IPS DF 4.7 (cell line): ENCODE data around the gene CCDC174.
"Not testable (repeated sequence)": the region's sequence is repeated elsewhere in the genome, so short reads cannot be mapped to it uniquely, and the experiment has no call there.

ENCODE experiments used
- DNase-seq: peaks from one replicate; pipeline ENCODE4 v3.0.0-alpha.2; 2013; ENCODE audit warnings: low spot score; ENCODE audit errors: extremely low read depth

CCDC174 gene

DNA sequence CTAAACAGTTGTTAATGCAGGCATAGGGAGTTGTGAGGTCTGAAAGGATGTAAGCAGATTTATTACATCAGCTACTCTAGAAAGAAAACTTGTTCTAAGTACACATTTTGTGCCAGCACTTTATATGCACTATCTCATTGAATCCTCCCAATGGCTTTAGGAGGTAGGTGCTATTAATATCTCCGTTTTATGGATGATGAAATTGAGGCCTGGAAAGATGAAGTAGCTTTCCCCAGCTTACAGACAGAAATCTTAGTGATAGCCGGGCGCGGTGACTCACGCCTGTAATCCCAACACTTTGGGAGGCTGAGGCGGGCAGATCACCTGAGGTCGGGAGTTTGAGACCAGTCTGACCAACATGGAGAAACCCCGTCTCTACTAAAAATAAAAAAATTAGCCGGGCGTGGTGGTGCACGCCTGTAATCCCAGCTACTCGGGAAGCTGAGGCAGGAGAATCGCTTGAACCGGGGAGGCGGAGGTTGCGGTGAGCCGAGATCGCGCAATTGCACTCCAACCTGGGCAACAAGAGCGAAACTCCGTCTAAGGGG, 872 bp downstream of the CCDC174 start:
- DNase-seq, result not testable (repeated sequence)

DNA sequence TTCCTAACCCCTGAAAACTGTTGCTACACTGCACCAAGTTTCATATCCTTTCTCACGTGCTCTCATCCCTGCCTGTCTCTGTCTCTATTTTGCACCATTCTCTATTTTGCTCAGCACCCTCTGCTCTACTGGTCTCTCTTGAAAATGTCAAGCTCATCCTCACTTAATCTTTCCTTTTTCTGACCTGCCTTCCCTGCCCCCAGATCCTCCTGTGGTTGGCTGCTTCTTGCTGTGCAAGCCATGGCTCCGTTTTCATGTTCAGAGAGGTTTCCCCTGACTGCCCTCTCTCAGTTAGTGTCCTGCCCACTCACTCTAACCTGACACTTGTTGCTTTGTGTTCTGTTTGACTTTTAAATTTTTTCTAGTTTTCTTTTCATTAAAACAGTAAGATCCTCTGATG, 6.0 kb downstream of the CCDC174 start:
- DNase-seq, result no peak

DNA sequence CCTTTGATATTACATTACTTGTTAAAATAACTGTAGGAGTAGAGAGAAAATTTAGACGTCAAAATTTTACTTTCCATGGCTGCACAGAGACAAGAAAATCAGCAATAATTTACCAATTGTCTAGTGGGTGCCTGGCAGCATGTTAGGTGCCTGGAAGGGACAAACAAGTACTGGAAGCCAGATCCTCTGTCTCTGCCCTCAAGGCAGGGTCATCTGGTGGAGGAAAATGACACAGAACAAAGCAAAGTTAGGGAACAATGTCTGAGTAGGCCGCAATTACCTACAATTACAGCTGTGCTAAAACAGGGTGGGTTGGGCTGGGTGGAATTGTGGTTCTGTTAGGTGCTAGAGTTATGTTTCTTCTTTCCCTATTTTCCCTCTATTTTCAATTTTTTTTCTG, 7.4 kb downstream of the CCDC174 start:
- no peak for DNase-seq

DNA sequence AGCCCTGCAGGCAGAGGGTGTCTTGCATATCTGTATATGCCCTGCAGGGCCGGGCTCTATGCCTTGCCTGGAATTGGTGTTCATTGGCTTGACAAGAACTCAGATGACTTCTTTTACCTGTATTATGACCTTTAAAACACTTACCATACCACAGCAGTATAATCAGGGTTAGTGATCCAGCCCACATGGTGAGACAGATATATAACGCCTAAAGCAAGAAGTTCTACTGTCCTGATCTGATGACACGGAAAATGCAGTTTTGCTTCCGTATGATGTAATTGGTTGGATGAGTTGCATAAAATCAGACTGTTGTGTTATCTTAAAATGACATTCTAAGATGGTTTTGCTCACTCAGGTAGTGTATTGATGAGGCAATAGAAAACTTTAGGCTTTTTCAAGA, 9.4 kb downstream of the CCDC174 start:
- DNase-seq, result no peak

DNA sequence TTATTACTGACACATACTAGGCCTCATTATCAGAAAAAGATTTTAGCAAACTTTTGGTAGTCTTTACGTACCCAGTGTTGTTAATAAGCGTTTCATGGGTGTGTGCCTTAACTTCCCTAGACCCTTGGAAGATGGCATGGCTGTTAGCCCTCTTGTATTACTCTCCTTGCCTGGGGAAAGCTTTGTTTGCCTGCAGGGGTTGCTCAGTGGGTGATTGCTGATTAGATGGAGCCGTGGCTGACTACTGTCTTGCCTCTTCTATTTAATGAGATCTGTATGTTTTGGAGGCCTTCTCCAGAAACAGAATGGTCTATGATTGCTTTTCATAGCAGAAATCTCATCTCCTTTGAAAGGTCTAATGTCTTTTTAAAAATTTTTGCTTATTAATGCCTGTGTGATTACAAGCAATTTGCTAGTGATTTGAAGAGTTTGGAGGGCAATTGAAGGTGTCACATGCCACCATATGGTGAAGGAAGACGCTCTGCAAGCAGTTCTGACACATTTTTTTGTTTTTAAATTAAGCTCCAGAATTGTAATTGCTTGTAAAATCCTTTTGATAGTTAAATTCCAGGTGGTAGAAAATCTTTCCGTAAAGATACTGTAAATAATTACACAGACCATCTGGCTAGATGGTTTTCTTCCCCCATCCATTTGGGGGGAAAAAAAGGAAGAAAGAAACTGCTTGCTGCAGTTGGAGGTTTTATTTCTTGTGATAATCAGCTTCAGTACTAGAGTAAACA, 12.0 kb downstream of the CCDC174 start:
- DNase-seq, result no peak

DNA sequence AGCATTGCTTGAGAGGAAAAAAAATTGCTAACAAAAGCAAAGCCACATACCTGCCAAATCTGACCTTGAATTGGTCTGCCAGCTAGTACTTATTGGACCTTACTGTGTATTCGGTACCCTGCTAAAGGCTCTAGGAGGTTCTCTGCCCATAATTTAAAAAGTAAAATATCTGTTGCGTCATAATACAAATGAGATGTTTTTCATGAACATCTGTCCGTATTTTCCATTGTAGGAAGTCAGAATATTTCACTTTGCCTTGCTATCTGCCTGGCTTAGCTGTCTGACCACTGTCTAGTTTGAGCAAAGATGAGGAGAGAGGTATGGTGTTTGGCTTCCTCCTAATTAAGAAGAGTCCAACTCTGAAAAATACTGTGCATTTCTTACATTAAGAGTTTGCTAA, 12.6 kb downstream of the CCDC174 start:
- no peak for DNase-seq

DNA sequence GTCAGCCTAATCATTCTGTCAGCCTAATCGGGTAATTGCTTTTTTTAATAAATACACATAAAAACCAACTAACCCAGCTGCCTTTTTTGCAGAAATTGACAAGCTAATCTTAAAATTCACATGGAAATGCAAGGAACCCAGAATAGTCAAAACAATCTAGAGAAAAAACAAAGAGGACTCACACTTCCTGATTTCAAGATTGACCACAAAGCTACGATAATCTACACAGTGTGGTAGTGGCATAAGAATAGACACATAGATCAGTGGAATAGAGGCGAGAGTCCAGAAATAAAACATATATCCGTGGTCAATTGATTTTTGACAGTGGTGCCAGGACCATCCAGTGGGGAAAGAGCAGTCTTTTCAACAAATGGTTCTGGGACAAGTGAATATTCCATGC, 21.0 kb downstream of the CCDC174 start:
- DNase-seq, result no peak

DNA sequence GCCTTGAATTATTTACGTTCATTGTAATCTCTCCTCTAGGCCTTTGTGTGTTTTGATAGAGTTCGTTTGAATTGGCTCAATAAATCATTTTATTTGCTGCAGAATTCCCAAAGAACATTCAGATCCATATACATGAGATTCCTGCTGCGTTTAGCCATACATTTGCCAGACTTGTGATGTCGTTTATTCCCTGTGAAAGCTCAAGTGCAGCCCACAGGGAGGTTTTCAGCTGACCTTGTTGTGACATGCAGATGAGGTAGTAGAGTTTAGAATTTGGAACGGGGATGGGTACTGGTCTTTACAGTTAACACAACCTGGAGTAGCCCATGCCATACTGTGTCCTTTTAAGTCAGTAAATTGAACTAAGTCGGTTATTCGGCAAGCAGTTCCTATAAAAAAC, 23.3 kb downstream of the CCDC174 start, which contains the start of gene C3orf20:
Gene C3orf20, plus strand, starts transcription at position 301 of the 400 bp plus-strand sequence. CDS start 7,573 bp downstream, outside the sequence.
- no peak for DNase-seq

DNA sequence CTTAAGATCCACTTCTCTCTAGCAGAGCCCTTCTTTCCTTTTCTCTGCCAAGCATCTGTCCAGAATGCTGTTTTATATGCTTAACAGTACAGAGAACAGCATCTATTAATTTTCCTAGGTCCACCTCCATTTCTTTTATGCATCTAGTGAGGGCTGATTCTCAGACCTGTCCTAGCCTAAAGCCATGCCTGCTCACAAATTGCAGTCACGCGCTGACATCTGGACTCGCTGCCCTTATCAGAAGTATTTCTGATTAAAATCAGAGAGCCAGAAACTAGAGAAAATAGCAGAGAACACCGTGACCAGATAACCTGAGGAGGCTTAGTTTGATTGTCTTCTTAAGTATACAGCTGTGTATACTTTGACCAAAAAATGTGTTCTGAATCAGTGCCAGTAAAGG, 25.3 kb downstream of the CCDC174 start:
- DNase-seq, result no peak

DNA sequence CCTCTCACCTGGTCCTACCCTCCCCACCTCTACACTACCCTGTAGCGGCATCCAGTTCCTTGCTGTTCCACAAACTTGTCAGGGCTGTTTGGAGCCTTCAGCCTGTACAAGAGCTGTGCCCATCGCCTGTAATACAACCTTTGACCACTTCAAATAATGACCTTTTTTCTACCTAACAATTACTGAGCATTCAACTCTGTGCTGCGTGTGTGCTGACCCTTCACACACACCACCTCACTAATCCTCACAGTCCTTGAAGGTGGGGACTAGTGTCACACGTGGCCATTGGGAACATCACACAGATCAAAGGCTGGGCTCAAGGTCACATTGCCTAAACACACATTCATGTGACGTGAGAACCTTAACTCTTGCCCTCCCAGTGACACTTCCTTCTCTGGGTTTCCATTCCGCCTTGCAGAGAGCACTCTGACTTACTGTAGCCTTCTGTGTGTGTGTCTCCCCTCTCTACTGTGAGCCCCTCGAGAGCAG, 26.5 kb downstream of the CCDC174 start:
- no peak for DNase-seq

DNA sequence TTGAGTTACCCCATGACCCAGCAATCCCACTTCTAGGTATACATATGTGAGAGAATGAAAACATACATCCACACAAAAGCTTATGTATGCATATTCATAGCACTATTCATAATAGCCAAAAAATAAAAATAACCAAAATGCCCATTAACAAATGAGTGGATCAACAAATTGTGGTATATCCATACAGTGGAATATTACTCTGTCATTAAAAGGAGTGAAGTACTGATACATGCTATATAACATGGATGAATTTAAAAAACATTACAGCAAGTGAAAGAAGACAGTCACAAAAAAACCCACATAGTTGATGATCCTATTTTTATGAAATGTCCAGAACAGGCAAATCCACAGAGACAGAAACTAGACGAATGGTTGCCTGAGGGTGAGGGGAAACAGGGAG, 28.6 kb downstream of the CCDC174 start:
- no peak for DNase-seq

DNA sequence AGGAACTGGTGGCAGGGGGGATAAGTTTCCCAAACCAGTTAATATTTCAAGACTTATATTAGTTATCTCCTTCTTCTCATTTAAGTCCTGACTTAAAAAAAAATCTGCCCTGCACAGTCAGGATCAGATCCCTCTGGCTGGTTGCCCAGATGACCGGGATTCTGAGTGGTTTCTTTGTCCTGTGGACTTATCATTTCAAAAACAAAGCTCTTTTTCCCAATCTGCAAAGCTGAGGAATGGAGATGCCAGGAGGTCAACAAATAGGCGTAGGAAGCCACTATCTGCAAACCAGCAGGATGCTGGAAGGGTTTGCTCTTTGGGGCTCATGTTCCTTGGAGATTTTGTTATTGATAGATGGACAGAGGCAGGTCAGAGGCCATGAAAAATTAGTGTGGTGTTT, 29.2 kb downstream of the CCDC174 start:
- no peak for DNase-seq

DNA sequence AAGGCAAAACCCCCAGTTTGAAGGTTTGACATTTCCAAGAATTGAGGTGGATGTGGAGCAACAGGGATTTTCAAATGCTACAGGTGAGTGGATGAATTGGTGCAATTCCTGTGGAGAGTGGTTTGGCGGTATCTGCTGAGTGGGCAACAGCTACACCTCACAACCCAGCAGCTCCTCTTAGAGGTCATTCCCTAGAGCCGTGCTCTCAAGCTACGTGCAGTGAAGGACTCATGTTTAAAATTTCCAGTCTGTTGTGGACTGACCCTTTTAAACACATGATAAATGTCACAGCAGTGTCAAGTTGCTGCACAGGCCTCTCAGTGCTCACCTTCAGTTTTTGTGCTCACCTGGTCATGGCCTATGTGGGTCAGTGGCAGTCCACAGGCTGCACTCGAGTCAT, 32.9 kb downstream of the CCDC174 start:
- no peak for DNase-seq

DNA sequence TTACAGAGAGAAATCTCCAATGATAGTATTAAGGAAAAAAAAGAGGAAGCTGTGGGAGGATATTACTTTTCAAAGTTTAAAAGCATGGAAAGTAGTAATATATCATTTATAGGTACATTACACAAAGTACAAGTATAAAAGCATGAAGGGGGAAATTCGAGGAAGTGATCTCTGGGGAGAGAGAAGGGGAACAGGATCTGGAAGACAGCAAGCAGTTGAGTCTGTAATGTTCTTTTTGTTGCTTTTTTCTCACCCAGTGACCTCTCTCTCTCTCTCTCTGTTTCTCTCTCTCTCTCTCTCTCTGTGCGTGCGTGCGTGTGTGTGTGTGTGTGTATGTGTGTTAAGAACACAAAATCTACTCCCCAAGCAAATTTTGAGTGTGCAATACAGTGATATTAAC, 33.6 kb downstream of the CCDC174 start:
- DNase-seq, result no peak

DNA sequence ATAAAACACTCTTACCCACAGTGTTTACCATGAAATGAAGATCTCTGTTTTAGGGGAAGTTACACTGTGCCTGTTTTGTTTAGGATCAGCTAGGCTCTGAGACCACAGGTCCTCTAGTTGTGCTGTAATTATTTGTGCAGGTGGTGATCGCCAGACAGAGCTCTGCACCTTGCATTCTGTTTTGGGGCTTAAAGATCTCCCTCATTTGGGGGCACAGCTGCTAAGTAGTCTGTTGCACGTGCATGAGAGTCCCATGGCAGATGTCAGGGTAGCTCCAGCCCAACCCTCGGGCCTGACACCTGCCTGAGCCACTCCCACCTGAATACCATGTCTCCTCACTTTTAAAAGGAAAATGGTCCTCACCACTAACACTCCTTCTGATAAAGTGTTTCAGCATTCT, 35.8 kb downstream of the CCDC174 start:
- no peak for DNase-seq

DNA sequence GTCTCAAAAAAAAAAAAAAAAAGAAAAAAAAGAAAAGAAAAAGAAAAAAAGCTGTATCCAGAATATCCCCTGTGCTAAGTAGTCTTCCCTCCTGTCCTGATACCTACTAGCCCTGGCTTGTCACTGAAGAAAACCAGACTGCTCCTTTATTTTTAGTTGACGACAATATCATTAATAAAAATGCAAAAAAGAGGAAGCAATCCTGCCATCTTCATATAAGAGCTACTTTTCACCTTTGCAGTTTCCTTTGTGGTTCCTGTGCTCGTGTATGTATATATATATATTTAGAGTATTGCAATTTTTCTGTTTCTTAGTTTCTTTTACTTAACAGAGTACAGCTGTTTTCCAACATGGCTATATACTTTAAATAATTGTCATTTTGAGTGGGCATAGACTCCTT, 37.0 kb downstream of the CCDC174 start:
- no peak for DNase-seq

DNA sequence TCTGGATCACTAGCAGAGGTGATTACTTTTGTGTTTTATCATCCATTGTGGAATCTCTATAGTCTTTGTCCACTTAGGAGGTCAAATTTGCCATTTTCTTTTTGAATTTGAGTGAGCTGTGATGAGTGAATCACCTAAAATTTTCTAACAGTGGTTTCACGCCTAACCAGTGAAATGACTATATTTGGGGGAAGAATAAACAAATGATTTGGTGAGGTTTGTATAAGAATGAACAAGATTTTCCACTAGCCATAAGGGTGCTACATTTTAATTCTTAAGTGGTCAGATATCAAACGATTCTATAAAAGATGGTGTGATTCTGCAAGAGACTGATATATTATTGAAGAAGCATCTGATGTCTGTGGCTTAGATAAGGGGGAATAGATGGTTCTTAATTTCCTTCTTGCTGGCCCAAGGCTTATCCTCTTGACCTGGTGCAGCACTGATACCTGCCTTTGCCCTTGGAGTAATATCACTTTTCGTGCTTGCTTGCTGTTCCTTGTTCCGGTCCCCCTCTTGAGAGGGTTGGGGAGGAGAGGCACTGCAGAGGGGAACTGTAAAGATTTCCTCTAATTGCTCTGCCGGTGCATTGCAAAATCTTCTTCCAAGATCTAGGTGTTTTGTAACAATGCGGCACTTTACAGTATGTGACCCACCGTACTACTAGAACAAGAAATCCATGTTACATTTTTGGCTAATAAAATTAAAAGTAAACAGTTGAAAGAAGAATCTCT, 37.9 kb downstream of the CCDC174 start:
- no peak for DNase-seq

DNA sequence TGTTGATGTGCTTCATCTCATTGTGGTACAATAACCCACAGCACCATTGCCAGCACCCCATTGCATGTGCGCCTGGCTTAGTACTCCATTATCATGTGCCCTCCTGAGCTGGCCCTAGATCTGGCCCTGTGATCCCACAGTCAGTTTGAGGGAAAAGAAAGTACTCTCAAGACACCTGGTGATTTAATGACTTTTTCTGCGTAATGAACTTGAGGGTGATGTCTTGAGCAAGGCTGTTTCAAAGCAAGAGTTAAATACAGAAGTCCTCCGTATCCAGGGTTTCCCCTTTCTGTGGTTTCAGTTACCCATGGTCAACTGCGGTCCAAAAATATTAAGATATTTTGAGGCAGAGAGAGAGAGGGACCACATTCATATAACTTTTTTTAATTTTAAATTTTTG, 39.7 kb downstream of the CCDC174 start:
- DNase-seq, result no peak

DNA sequence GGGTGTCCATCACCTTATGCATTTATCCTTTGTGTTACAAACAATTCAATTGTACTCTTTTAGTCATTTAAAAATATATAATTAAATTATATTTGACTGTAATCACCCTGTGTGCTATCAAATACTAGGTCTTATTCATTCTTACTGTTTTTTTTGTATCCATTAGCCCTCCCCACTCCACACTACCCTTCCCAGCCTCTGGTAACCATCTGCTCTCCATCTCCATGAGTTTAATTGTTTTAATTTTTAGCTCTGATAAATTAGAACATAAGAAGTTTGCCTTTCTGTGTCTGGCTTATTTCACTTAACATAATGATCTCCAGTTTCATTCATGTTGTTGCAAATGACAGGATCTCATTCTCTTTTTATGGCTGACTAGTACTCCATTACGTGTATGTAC, 40.2 kb downstream of the CCDC174 start:
- no peak for DNase-seq

DNA sequence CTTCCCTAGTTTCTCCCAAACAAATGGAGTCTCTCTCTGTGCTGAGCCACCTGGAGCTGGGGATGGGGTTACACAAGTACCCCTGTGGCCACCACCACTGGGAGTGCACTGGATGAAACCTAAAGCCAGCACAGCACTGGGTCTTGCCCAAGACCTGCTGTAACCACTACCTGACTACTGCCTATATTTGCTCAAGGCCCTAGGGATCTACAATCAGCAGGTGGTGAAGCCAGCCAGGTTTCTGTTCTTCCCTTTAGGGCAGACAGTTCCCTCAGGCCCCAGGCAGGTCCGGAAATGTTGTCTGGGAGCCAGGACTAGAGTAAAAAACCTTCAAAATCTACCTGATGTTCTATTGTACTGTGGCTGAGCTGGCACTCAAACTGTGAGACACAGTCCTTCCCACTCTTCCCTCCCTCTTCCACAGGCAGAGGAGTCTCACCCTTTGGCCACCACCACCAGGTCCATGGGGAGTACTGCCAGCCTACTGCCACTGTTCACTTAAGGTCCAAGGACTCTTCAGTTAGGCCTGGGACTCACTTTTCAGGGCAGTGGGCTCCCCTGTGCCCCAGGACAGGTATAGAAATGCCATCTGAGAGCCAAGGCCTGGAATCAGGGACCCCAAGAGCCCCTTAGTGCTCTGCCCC, 47.2 kb downstream of the CCDC174 start:
- DNase-seq, result no peak

DNA sequence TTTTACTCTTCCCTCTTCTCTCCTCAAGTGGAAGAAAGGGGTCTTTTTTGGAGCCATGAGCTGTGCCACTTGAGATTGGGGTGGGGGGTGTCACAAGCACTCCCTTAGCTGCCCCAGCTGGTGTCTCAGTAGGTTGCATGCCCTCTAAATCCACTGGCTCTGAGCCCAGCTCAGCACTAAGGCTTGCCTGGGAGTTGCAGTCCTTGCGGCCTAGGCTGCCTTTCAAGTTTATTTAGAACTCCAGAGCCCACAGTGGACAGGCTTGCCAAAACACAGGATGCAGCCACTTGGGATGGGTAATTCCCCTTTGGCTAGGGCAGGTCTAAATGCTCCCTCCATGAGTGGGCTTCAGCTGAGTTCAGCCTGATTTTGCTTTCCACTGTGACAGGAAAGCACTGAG, 48.1 kb downstream of the CCDC174 start:
- no peak for DNase-seq

DNA sequence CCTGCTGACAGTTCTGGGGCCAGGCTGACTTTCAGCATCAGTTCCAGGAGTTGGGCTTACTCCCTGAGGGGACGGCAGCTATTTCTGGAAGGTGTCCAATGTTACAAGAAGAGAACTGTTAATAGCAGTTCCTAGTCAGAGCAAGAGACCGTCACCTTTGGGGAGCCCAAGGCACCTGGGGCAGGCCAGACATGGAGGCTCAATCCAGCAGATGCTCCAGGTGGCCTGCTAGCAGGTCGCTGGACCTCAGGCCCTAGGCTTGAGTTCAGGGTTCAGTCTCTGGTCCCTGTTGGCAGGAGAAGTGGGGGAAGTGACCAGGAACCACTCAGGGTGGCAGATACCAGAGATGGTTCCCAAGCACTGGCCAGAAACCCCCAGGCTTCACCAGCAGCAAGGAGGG, 49.3 kb downstream of the CCDC174 start:
- no peak for DNase-seq
